GM21737 (cell line): ENCODE measurements around the gene S100G.

Experiments
- ATAC-seq: cut with Tn5 transposase; IDR thresholded peaks from one replicate; pipeline ENCODE4 v1.9.1; 2021; ENCODE audit warnings: mild to moderate bottlenecking, moderate library complexity; ENCODE audit not compliant: unreplicated experiment

The S100G gene

GRCh38 chrX:16646366-16647138 is 3.4 kb upstream of the S100G start:
- no peak for ATAC-seq

- ATAC-seq: no peak
These were observed 1.6 kb downstream of the S100G start for GRCh38 chrX:16651391-16652024.

- ATAC-seq: no peak
These were observed 3.5 kb downstream of the S100G start for GRCh38 chrX:16653424-16653823.

DNA sequence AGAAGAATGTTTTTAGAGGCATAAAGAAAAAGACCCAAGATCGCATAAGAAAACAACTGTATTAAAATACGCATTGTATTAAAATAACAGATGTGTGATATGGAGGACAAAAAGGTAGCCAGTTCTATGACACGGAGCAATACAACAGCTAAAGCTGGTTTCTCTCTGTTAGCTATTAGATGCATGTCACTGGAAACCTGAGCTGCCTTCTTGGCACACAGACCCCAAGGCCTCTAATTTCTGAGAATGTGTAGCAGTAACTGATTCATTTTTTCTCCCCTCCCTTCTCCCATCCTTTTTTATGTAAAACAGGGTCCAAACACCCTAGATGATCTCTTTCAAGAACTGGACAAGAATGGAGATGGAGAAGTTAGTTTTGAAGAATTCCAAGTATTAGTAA is 4.1 kb downstream of the S100G start:
- no peak for ATAC-seq

DNA sequence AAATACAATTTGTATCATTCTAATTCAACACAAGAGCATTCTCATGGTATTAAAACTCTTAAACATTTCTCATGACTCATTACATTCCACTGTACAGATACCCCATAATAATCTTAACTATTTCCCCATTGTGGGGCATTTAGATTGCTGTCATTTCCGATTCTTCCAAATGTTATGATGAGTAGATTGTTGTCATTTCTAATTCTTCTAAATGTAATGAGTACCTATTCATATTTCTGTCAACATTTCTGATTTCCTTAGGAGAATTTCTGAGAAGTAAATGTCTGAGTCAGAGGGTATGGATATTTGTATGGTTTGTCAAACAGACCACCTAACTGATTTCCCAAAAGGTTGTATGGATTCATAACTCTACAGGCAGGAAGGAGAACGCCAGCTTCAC is 8.3 kb downstream of the S100G start:
- no peak for ATAC-seq

DNA sequence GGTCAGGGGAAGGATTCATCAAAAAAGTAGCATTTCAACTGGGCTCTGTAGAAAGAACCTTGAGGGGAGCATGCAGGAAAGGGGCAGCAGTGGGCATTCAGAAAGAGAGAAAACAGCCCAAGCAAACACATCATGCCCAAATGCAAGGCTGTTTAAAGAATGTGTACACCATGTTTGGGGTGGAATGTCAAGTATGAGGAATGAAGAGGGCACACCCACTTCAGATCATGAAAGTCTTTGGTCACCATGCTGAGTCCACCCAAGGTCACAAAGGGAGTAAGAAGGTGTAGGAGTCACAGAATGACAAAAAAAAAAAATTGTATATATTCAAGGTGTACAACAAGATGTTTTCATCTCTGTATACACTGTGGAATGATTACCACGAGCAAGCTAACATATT is 9.4 kb downstream of the S100G start:
- no peak for ATAC-seq

DNA sequence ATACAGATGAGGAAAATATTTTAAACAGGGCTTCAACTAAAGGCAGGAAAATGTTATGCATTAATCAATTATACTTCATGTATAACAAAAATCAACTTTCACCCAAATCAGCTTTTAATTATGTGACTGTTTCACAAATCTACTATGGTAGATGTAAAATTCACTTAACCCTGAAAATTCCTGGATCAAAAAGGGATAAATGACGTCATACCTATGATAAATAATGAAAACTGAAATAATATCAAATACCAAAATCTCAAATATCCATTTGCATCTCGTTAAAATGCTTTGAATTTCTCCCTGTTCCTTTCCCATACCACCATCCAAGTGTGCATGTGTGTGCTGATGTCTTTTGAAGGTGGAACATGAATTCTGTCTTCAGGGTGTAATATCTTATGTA is 11.5 kb downstream of the S100G start:
- ATAC-seq: no peak

- no peak for ATAC-seq
These were observed 12.4 kb downstream of the S100G start for GRCh38 chrX:16662402-16662801.

- ATAC-seq: no peak
These were observed 14.1 kb downstream of the S100G start for GRCh38 chrX:16664074-16664473.

DNA sequence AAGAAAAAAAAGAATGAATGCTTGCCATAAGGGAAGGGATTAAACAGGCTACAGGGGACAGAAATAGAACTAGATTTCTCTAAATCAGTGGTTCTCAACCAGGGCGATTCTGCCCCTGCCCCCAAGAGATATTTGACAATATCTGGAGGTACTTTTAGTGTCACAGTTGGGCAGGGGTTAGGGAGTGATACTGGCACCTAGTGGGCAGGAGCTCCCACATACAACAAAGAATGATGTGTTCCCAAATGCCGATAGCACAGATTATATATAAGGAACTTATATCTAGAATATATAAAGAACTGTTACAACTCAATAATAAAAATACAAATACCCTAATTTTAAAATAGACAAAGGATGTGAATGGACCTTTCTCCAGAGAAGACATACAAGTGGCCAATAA is 14.7 kb downstream of the S100G start:
- ATAC-seq: no peak

- no peak for ATAC-seq
These were observed 15.1 kb downstream of the S100G start for GRCh38 chrX:16665089-16665488.

- ATAC-seq: no peak
These were observed 16.6 kb downstream of the S100G start for GRCh38 chrX:16666541-16666940.

- ATAC-seq: no peak
These were observed 21.0 kb downstream of the S100G start for GRCh38 chrX:16671005-16671404.

DNA sequence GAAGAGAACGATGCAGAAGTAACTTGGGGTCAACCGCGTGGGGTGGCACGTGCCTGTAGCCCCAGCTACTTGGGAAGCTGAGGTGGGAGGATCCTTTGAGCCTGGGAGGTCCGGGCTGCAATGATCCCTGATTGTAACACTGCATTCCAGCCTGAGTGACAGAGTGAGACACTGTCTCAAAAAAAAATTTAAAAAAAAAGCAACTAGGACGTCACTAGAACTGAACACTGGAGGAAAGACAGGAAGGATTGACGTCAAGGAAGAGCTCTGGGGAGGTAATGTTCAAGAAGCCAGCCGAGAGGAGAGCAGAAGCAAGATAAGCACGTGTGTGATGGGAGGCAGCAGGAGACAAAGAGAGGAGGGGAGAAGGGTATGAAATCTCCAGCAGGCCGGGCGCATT is 28.7 kb downstream of the S100G start:
- ATAC-seq: no peak

GRCh38 chrX:16683007-16683664 is 33.2 kb downstream of the S100G start:
- no peak for ATAC-seq

DNA sequence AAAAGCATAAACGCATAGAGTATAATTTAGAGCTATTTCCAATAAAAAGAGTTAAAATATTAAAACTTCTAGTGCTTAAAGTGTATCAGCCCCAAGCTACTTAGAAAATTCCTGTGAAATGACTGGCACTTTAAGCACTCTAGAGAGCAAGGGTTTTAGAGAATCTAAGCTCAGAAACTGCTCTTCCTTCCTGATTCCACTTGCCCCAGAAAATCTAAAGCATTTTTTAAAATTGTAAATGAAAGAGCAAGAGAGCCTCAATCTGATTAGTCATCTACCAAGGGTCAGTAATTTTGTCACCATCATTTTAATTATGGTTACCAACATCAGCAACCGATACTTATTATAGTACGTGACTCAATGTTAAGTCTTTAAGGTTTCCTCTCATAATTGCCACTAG is 37.6 kb downstream of the S100G start:
- ATAC-seq: no peak

- ATAC-seq: no peak
These were observed 45.2 kb downstream of the S100G start for GRCh38 chrX:16695079-16695676.

GRCh38 chrX:16696956-16697355 is 47.0 kb downstream of the S100G start:
- no peak for ATAC-seq

GRCh38 chrX:16699389-16699788 is 49.4 kb downstream of the S100G start:
- no peak for ATAC-seq

GRCh38 chrX:16700734-16701133 is 50.8 kb downstream of the S100G start:
- ATAC-seq: no peak

DNA sequence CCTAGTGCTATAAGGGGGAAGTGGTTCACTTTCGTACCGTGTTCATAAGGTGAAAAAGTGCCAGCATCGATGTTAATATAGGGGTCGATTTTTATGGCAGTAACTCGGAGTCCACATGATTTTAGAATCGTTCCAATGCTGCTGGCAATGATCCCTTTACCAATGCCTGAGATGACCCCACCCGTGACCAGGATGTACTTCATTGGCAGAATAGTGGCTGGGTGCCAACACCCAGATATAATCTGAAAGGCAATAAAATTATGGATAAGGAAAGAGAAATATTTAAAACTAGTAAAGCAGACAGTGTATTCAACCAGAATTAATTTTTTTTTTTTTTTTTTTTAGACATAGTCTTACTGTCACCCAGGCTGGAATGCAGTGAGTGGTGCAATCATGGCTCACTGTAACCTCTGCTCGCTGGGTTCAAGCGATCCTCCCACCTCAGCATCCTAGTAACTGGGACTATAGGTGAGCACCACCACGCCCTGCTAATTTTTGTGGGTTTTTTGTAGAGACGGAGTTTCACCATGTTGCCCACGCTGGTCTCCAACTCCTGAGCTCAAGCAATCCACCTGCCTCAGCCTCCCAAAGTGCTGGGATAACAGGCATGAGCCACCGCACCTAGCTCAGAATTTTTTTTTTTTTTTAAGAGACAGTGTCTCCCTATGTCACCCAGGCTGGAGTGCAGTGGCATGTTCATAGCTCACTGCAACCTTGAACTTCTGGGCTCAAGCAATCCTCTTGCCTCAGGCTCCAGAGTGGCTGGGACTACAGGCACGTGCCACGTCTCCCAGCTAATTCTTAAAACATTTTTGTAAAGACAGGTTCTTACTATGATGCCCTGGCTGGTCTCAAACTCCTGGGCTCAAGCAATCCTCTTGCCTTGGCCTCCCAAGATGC is 53.0 kb downstream of the S100G start:
- ATAC-seq: no peak
